ENCODE data around the gene RAVER1. TPM values are rescaled to one million over a fixed set of nuclear protein-coding genes. Genes with fewer than 3 reads are reported as not detected.

The RAVER1 gene
- total and polyA plus RNA-seq, 2 of the 8 experiments (the other 6 are each of a cell fraction or from before 2014, with no cell fraction given) = 5.7 to 70.5 TPM

DNA sequence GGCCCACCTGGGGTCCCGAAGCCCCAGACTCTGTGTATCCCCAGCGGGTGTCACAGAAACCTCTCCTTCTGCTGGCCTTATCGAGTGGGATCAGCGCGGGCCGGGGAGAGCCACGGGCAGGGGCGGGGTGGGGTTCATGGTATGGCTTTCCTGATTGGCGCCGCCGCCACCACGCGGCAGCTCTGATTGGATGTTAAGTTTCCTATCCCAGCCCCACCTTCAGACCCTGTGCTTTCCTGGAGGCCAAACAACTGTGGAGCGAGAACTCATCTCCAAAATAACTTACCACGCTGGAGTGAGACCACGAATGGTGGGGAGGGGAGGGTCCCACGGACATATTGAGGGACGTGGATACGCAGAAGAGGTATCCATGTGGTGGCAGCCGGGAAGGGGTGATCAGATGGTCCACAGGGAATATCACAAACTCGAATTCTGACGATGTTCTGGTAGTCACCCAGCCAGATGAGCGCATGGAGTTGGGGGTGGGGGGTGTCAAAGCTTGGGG lies 44.6 kb downstream of the RAVER1 start:
- Histone ChIP-seq H3K79me2 (ENCODE audit: control insufficient read depth in 1 of 2, insufficient read depth in 2 of 2, low read length in 2 of 2) (no peaks in the 10 kb centered on the region), H3K27ac (ENCODE audit: low read depth, low read length) (no peak overlapping the region), H2BK20ac (ENCODE audit: low read length) (no peak overlapping the region), H2BK12ac (ENCODE audit: low read depth, low read length) (no peak overlapping the region), H3K4me3 (ENCODE audit: extremely low read depth in 1 of 4, insufficient read depth in 2 of 4, low read depth in 3 of 4, low read length in 4 of 4) (peak overlapping the region; percentile 38 to 67 (median 60); a peak in 7 of 8 replicates), H3K9ac (replicated peaks in 1 of 4; ENCODE audit: extremely low read depth in 1 of 4, low read depth in 3 of 4, low read length in 3 of 4) (no peak overlapping the region), H2AFZ (ENCODE audit: low read length) (peak overlapping the region; percentile 54; the same call in 1 of the 2 replicates), H3K4me1 (replicated peaks in 1 of 4; ENCODE audit: control insufficient read depth in 3 of 4, insufficient read depth in 4 of 4, low read length in 3 of 4) (peaks cover 0 to 43% (median 23%) of the 10 kb centered on the region in 4 experiments; a peak in 6 of 7 replicates), H3K18ac (ENCODE audit: extremely low read depth, low read length) (no peak overlapping the region), H3K14ac (ENCODE audit: insufficient read length) (no peak overlapping the region), H2AK5ac (ENCODE audit: low read depth, low read length) (no peak overlapping the region), H4K20me1 (replicated peaks in 1 of 2; ENCODE audit: control insufficient read depth in 1 of 2, insufficient read depth in 2 of 2, low read length in 2 of 2) (peaks cover 0 to 16% of the 10 kb centered on the region in 2 experiments), H3K23me2 (ENCODE audit: low read depth, low read length) (peaks cover 31% of the 10 kb centered on the region; the same call in 1 of the 2 replicates), H3K79me1 (ENCODE audit: low read depth, low read length) (no peaks in the 10 kb centered on the region), H3K27me3 (replicated peaks in 1 of 4; ENCODE audit: control insufficient read depth in 3 of 4, extremely low read depth in 1 of 4, insufficient read depth in 3 of 4, low read length in 3 of 4) (peaks cover 46 to 68% (median 58%) of the 10 kb centered on the region in 4 experiments), H3K36me3 (ENCODE audit: control insufficient read depth in 2 of 4, insufficient read depth in 4 of 4, low read length in 3 of 4) (no peaks in the 10 kb centered on the region), H3K9me3 (ENCODE audit: insufficient read depth in 2 of 2, low read depth in 1 of 2, low read length in 1 of 2) (no peaks in the 10 kb centered on the region), H2BK15ac (ENCODE audit: low read length) (peak overlapping the region; percentile 97; the same call in 1 of the 2 replicates), H4K91ac (replicated peaks; ENCODE audit: insufficient read length, low read length) (no peak overlapping the region), H4K8ac (ENCODE audit: extremely low read depth, insufficient read depth, low read length) (peak overlapping the region; percentile 72), H3K23ac (ENCODE audit: insufficient read length) (no peak overlapping the region), H2BK5ac (ENCODE audit: low read depth, low read length) (no peak overlapping the region), H3K56ac (replicated peaks; ENCODE audit: insufficient read length, low read depth, low read length) (no peak overlapping the region), H4K5ac (ENCODE audit: insufficient read length, low read depth, low read length) (no peak overlapping the region), H3K4me2 (ENCODE audit: insufficient read depth in 1 of 2, low read depth in 2 of 2, low read length in 2 of 2) (peak overlapping the region; percentile 81 to 100), H3K4ac (replicated peaks; ENCODE audit: insufficient read length, low read depth, low read length) (no peak overlapping the region), H2BK120ac (replicated peaks; ENCODE audit: low read depth, low read length) (no peak overlapping the region)
- peak in 1 of 2 experiments; percentile 79 for DNase-seq (ENCODE audit: low read depth in 1 of 2, low spot score in 2 of 2)
- ChIA-PET POLR2A (ENCODE audit: partially characterized antibody) (interaction anchor here (0.9 to 3.4 kb wide), 12 partner anchors 11 to 114 kb away, joined by 3 to 15 read pairs (median 4); partner anchors contain the start of genes FDX2, ICAM1, RAVER1 and TYK2), CTCF (ENCODE audit: partially characterized antibody) (interaction anchor here (0.9 to 11.6 kb wide), 18 partner anchors 9 to 203 kb away, joined by 3 to 94 read pairs (median 6); partner anchors contain the start of genes CDC37, ICAM1, RAVER1 and TYK2)
- FAIRE-seq = peak; percentile 28
- WGBS, 2 experiments (ENCODE audit: extremely low coverage in 1 of 2, insufficient coverage in 1 of 2, insufficient read length in 1 of 2, insufficient replicate concordance in 2 of 2, low coverage in 1 of 2, low lambda C conversion rate in 2 of 2, missing lambda C conversion rate in 1 of 2) = 6% methylated on average over 21 of the region's 23 CpGs; no CpG with 5 or more reads in 1 of the 2 experiments
- TF ChIP-seq EP300 (IDR thresholded peaks at IDR 0.05; ENCODE audit: borderline replicate concordance in 1 of 2, low read depth in 2 of 2, low read length in 2 of 2) = no peak
- TF ChIP-seq, protein P1, sequence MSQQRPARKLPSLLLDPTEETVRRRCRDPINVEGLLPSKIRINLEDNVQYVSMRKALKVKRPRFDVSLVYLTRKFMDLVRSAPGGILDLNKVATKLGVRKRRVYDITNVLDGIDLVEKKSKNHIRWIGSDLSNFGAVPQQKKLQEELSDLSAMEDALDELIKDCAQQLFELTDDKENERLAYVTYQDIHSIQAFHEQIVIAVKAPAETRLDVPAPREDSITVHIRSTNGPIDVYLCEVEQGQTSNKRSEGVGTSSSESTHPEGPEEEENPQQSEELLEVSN (IDR thresholded peaks at IDR 0.05) = peak; percentile 28; the same call in 1 of the 2 replicates
- TF ChIP-seq HDAC2 (IDR thresholded peaks at IDR 0.05; ENCODE audit: borderline replicate concordance in 1 of 2, low read depth in 2 of 2, low read length in 2 of 2) = no peak

Measured in H1 (cell line).